Activated CD4-positive, alpha-beta T cell treated with anti-CD3 and anti-CD28 coated beads, Interleukin-2, amount 10 ng/mL, durations not matched to agents 7 days and 5 days (primary cell): ENCODE results near the gene OLIG1. TPM values are rescaled to one million over a fixed set of nuclear protein-coding genes. Genes with fewer than 3 reads are reported as not detected.

Source experiments
- CTCF ChIA-PET: fragments of 350-600 bp; sonication (Branson Sonifier 250); formaldehyde crosslinking; loops from one replicate; lab custom pipeline; 2021; ENCODE audit warnings: antibody characterized with exemption; lab: Charles Lee
- POLR2A ChIA-PET: fragments of 350-600 bp; sonication (Branson Sonifier 250); formaldehyde crosslinking; loops from one replicate; lab custom pipeline; 2021; ENCODE audit warnings: antibody characterized with exemption; lab: Charles Lee
- DNase-seq: peaks from one replicate; pipeline ENCODE4 v3.0.0-alpha.2; 2020
- H3K27ac Mint-ChIP-seq: one replicate; pipeline ENCODE4 v1.8.0; 2021; ENCODE audit warnings: mild to moderate bottlenecking, moderate library complexity, mixed read lengths
- H3K27me3 Mint-ChIP-seq: one replicate; pipeline ENCODE4 v1.8.0; 2021; ENCODE audit warnings: mixed read lengths
- H3K36me3 Mint-ChIP-seq: one replicate; pipeline ENCODE4 v1.8.0; 2021; ENCODE audit warnings: low read depth, mixed read lengths
- H3K4me1 Mint-ChIP-seq: one replicate; pipeline ENCODE4 v1.8.0; 2021; ENCODE audit warnings: mixed read lengths
- H3K4me3 Mint-ChIP-seq: one replicate; pipeline ENCODE4 v1.8.0; 2021; ENCODE audit warnings: mild to moderate bottlenecking, moderate library complexity, mixed read lengths
- H3K9me3 Mint-ChIP-seq: one replicate; pipeline ENCODE4 v1.8.0; 2021; ENCODE audit warnings: mixed read lengths
- total RNA-seq, 2 experiments: library from RNA; stranded (reverse); gene quantifications; one replicate each; pipeline ENCODE4 v1.2.3, GENCODE V29; 2021

Gene OLIG1
- total RNA-seq, 2 experiments from 2014 or later, result not detected

- Mint-ChIP-seq H3K9me3 (no peaks in the 10 kb centered on the region), H3K4me1 (peaks cover 14% of the 10 kb centered on the region), H3K27ac (no peak overlapping the region), H3K27me3 (peaks cover 53% of the 10 kb centered on the region), H3K36me3 (no peaks in the 10 kb centered on the region), H3K4me3 (no peak overlapping the region)
- DNase-seq, result no peak
- ChIA-PET CTCF (interaction anchor here (1.6 kb wide), 1 partner anchor 94 kb away, joined by 4 read pairs; no protein-coding TSS in a partner anchor), POLR2A (no interaction called here)
Observed at GRCh38 chr21:33033961-33034413, 36.0 kb upstream of the OLIG1 start.

- CTCF ChIA-PET, result interaction anchor here (1.3 kb wide), 1 partner anchor 15 kb away, joined by 3 read pairs; no protein-coding TSS in a partner anchor
- H3K4me1 Mint-ChIP-seq, result peaks cover 12% of the 10 kb centered on the region
- H3K4me3 Mint-ChIP-seq, result no peak overlapping the region
Observed at GRCh38 chr21:33035147-33035546, 34.8 kb upstream of the OLIG1 start.

GRCh38 chr21:33036430-33037162, 33.3 kb upstream of the OLIG1 start:
- ChIA-PET CTCF (no interaction called here), POLR2A (interaction anchor here (0.6 kb wide), 1 partner anchor 12 kb away, joined by 3 read pairs; no protein-coding TSS in a partner anchor)
- no peaks in the 10 kb centered on the region for H3K36me3 Mint-ChIP-seq
- H3K27me3 Mint-ChIP-seq, result peaks cover 42% of the 10 kb centered on the region
- no peaks in the 10 kb centered on the region for H3K9me3 Mint-ChIP-seq
- H3K4me3 Mint-ChIP-seq, result no peak overlapping the region
- DNase-seq, result peak; percentile 19
- H3K27ac Mint-ChIP-seq, result peak overlapping the region; percentile 44
- peaks cover 12% of the 10 kb centered on the region for H3K4me1 Mint-ChIP-seq

More at GRCh38 chr21:33035147-33035546, 34.8 kb upstream of the OLIG1 start:
- Mint-ChIP-seq H3K9me3 (no peaks in the 10 kb centered on the region), H3K27me3 (peaks cover 46% of the 10 kb centered on the region), H3K36me3 (no peaks in the 10 kb centered on the region), H3K27ac (no peak overlapping the region)
- POLR2A ChIA-PET, result no interaction called here
- no peak for DNase-seq

- H3K9me3 Mint-ChIP-seq, result no peaks in the 10 kb centered on the region
- ChIA-PET CTCF (interaction anchor here (0.6 kb wide), 1 partner anchor 1948 kb away, joined by 5 read pairs; no protein-coding TSS in a partner anchor), POLR2A (no interaction called here)
- no peak overlapping the region for H3K4me3 Mint-ChIP-seq
- H3K27ac Mint-ChIP-seq, result no peak overlapping the region
- DNase-seq, result no peak
- H3K4me1 Mint-ChIP-seq, result peaks cover 12% of the 10 kb centered on the region
- H3K36me3 Mint-ChIP-seq, result no peaks in the 10 kb centered on the region
- H3K27me3 Mint-ChIP-seq, result peaks cover 37% of the 10 kb centered on the region
Observed at GRCh38 chr21:33037501-33037900, 32.4 kb upstream of the OLIG1 start.

GRCh38 chr21:33039536-33039935, 30.4 kb upstream of the OLIG1 start:
- H3K36me3 Mint-ChIP-seq, result no peaks in the 10 kb centered on the region
- no peak for DNase-seq
- H3K27ac Mint-ChIP-seq, result no peak overlapping the region
- ChIA-PET POLR2A (no interaction called here), CTCF (no interaction called here)
- H3K9me3 Mint-ChIP-seq, result no peaks in the 10 kb centered on the region
- peaks cover 47% of the 10 kb centered on the region for H3K27me3 Mint-ChIP-seq
- H3K4me1 Mint-ChIP-seq, result peaks cover 12% of the 10 kb centered on the region
- no peak overlapping the region for H3K4me3 Mint-ChIP-seq

GRCh38 chr21:33040215-33040614, 29.7 kb upstream of the OLIG1 start:
- H3K36me3 Mint-ChIP-seq, result no peaks in the 10 kb centered on the region
- no peak overlapping the region for H3K27ac Mint-ChIP-seq
- peaks cover 12% of the 10 kb centered on the region for H3K4me1 Mint-ChIP-seq
- no peak overlapping the region for H3K4me3 Mint-ChIP-seq
- peaks cover 47% of the 10 kb centered on the region for H3K27me3 Mint-ChIP-seq
- no peak for DNase-seq
- CTCF ChIA-PET, result no interaction called here
- no peaks in the 10 kb centered on the region for H3K9me3 Mint-ChIP-seq
- POLR2A ChIA-PET, result no interaction called here

GRCh38 chr21:33041981-33042380, 28.0 kb upstream of the OLIG1 start:
- Mint-ChIP-seq H3K4me1 (peaks cover 3% of the 10 kb centered on the region), H3K4me3 (no peak overlapping the region), H3K36me3 (no peaks in the 10 kb centered on the region), H3K9me3 (no peaks in the 10 kb centered on the region), H3K27me3 (peaks cover 54% of the 10 kb centered on the region), H3K27ac (no peak overlapping the region)
- ChIA-PET CTCF (no interaction called here), POLR2A (no interaction called here)
- DNase-seq, result no peak

GRCh38 chr21:33042812-33043211, 27.1 kb upstream of the OLIG1 start:
- CTCF ChIA-PET, result interaction anchor here (1.5 kb wide), 1 partner anchor 97 kb away, joined by 3 read pairs; no protein-coding TSS in a partner anchor
- Mint-ChIP-seq H3K4me3 (no peak overlapping the region), H3K27me3 (peaks cover 59% of the 10 kb centered on the region), H3K9me3 (no peaks in the 10 kb centered on the region), H3K36me3 (no peaks in the 10 kb centered on the region), H3K4me1 (no peaks in the 10 kb centered on the region), H3K27ac (no peak overlapping the region)
- DNase-seq, result no peak
- POLR2A ChIA-PET, result no interaction called here

- ChIA-PET CTCF (no interaction called here), POLR2A (no interaction called here)
- Mint-ChIP-seq H3K4me3 (no peak overlapping the region), H3K36me3 (no peaks in the 10 kb centered on the region), H3K27me3 (peaks cover 53% of the 10 kb centered on the region), H3K27ac (no peak overlapping the region), H3K4me1 (no peaks in the 10 kb centered on the region), H3K9me3 (no peaks in the 10 kb centered on the region)
- no peak for DNase-seq
Observed at GRCh38 chr21:33046455-33046854, 23.5 kb upstream of the OLIG1 start.

- Mint-ChIP-seq H3K27me3 (peaks cover 50% of the 10 kb centered on the region), H3K9me3 (no peaks in the 10 kb centered on the region), H3K36me3 (no peaks in the 10 kb centered on the region), H3K4me1 (no peaks in the 10 kb centered on the region), H3K4me3 (no peak overlapping the region), H3K27ac (no peak overlapping the region)
- no peak for DNase-seq
- POLR2A ChIA-PET, result no interaction called here
- CTCF ChIA-PET, result no interaction called here
Observed at GRCh38 chr21:33047231-33047630, 22.7 kb upstream of the OLIG1 start.

GRCh38 chr21:33051925-33052324, 18.0 kb upstream of the OLIG1 start:
- Mint-ChIP-seq H3K27me3 (peaks cover 23% of the 10 kb centered on the region), H3K27ac (no peak overlapping the region), H3K4me1 (no peaks in the 10 kb centered on the region)

GRCh38 chr21:33053951-33054350, 16.0 kb upstream of the OLIG1 start:
- CTCF ChIA-PET, result interaction anchor here (1.4 kb wide), 1 partner anchor 26 kb away, joined by 3 read pairs; no protein-coding TSS in a partner anchor
- no peaks in the 10 kb centered on the region for H3K36me3 Mint-ChIP-seq
- peaks cover under 1% of the 10 kb centered on the region for H3K4me1 Mint-ChIP-seq
- POLR2A ChIA-PET, result no interaction called here
- H3K27ac Mint-ChIP-seq, result no peak overlapping the region
- peaks cover 9% of the 10 kb centered on the region for H3K27me3 Mint-ChIP-seq
- H3K4me3 Mint-ChIP-seq, result no peak overlapping the region
- no peak for DNase-seq
- no peaks in the 10 kb centered on the region for H3K9me3 Mint-ChIP-seq

More at GRCh38 chr21:33051925-33052324, 18.0 kb upstream of the OLIG1 start:
- Mint-ChIP-seq H3K4me3 (no peak overlapping the region), H3K36me3 (no peaks in the 10 kb centered on the region), H3K9me3 (no peaks in the 10 kb centered on the region)
- no peak for DNase-seq
- ChIA-PET CTCF (no interaction called here), POLR2A (no interaction called here)

GRCh38 chr21:33055991-33056390, 13.9 kb upstream of the OLIG1 start:
- Mint-ChIP-seq H3K4me1 (peaks cover 12% of the 10 kb centered on the region), H3K27me3 (peaks cover 12% of the 10 kb centered on the region), H3K4me3 (no peak overlapping the region), H3K36me3 (no peaks in the 10 kb centered on the region), H3K9me3 (no peaks in the 10 kb centered on the region), H3K27ac (no peak overlapping the region)
- ChIA-PET CTCF (no interaction called here), POLR2A (no interaction called here)
- no peak for DNase-seq
